Body of pancreas (tissue), 4 donors: ENCODE measurements around the gene VAV2.

Source experiments
- CTCF ChIP-seq, 7 experiments: fragments of 450-650 bp in 4 of 7; fragments of 200-600 bp in 3 of 7; sonication (generic) in 3 of 7; IDR thresholded peaks; one replicate each; pipeline ENCODE4 v1.5.1; 2016 to 2019; ENCODE audit warnings: antibody characterized with exemption in 7 of 7
- POLR2A ChIP-seq, 3 donors: fragments of 450-650 bp; IDR thresholded peaks; one replicate each; pipeline ENCODE4 v1.6.1; 2016; ENCODE audit warnings: antibody characterized with exemption in 3 of 3, mild to moderate bottlenecking in 2 of 3

- TF ChIP-seq CTCF (IDR thresholded peaks at IDR 0.05): no peak
- no peak for TF ChIP-seq POLR2A (IDR thresholded peaks at IDR 0.05)
These were observed 47.5 kb upstream of the VAV2 start for GRCh38 chr9:134039386-134040175.
